ENCODE measurements around the gene BACE2. TPM values are rescaled to one million over a fixed set of nuclear protein-coding genes. Genes with fewer than 3 reads are reported as not detected.

BACE2 gene
- total RNA-seq, 1 donor from 2014 or later: 20.8 TPM

DNA sequence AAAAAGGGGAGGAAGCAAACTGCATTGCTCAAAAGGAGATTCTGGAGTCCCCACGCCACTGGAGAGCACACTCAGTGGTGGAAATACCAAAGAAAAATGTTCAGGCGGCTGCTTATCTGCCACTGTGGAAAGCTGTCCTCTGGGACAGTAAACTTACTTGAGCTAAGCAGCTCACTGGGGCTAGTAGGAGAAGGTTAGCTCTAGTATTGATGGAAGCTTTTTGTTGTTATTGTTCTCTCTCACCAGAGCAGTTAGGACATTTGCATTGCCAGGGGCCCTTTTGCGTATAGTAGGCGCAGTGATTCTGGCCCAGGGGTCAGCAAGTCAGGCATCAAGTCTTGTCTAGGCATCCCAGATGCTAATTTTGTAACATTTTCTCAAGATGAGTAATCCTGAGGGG is 15.6 kb downstream of the BACE2 start:
- Histone ChIP-seq H3K36me3 (no peaks in the 10 kb centered on the region), H3K4me3 (no peak overlapping the region), H3K27ac (no peak overlapping the region), H3K9me3 (no peaks in the 10 kb centered on the region), H3K4me1 (no peaks in the 10 kb centered on the region), H3K27me3 (ENCODE audit: low read depth) (no peaks in the 10 kb centered on the region)
- intact Hi-C loops (cut with DNase I): no loop called here
- DNase-seq (no peak), ATAC-seq (no peak)
- no peak for TF ChIP-seq CTCF (IDR thresholded peaks at IDR 0.05)

GRCh38 chr21:41185802-41186201 is 17.8 kb downstream of the BACE2 start:
- H3K4me1 ChIP-seq: no peaks in the 10 kb centered on the region
- H3K27ac ChIP-seq: no peak overlapping the region
- H3K36me3 ChIP-seq: no peaks in the 10 kb centered on the region
- no peak overlapping the region for H3K4me3 ChIP-seq
- no peak for ATAC-seq
- no peak for TF ChIP-seq CTCF (IDR thresholded peaks at IDR 0.05)
- no peaks in the 10 kb centered on the region for H3K27me3 ChIP-seq (ENCODE audit: low read depth)
- no peak for DNase-seq
- no peaks in the 10 kb centered on the region for H3K9me3 ChIP-seq
- intact Hi-C loops (cut with DNase I): no loop called here

DNA sequence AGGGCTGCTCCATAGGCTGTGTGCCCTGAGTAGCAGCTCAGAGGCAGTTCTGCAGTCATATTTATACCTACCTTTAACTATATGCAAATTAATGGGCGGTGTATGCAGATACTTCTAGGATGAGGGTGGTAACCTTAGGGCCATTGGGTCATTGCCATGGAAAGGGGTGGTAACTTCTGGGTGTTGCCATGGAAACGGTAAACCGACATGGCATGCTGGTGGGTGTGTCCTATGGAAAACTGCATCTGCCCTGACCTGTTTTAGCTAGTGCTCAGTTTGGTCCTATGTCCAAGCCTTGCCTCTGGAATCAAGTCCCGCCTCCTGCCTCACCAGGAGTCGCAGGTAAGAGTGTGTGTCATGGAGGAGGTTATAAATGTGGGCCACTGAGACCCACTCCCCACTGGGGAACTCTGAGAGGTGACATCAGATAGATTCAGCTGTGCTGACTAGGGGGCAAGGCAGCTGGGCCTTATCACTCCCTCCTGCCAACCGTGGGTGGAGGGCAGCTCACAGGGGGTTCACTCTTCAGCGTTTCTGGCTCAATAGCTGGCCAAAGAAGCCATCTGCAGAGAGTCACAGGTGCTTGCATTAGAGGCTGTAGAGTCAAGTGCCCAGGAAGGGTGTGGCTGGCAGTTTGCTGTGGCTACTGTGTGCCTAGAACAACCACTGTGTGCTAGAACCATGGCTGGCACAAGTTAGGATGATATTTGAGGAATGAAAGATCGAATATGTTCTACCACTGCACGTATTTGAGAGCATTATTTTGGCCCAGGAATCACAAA is 19.0 kb downstream of the BACE2 start:
- ATAC-seq (peak; percentile 17 to 23), DNase-seq (no peak)
- no peak overlapping the region for H3K27ac ChIP-seq
- intact Hi-C loops (cut with DNase I): no loop called here
- H3K4me1 ChIP-seq: no peaks in the 10 kb centered on the region
- no peaks in the 10 kb centered on the region for H3K36me3 ChIP-seq
- H3K27me3 ChIP-seq (ENCODE audit: low read depth): no peaks in the 10 kb centered on the region
- no peaks in the 10 kb centered on the region for H3K9me3 ChIP-seq
- no peak overlapping the region for H3K4me3 ChIP-seq
- no peak for TF ChIP-seq CTCF (IDR thresholded peaks at IDR 0.05)

GRCh38 chr21:41187537-41188025 is 19.6 kb downstream of the BACE2 start:
- no peaks in the 10 kb centered on the region for H3K4me1 ChIP-seq
- H3K27ac ChIP-seq: no peak overlapping the region
- intact Hi-C loops (cut with DNase I): no loop called here

DNA sequence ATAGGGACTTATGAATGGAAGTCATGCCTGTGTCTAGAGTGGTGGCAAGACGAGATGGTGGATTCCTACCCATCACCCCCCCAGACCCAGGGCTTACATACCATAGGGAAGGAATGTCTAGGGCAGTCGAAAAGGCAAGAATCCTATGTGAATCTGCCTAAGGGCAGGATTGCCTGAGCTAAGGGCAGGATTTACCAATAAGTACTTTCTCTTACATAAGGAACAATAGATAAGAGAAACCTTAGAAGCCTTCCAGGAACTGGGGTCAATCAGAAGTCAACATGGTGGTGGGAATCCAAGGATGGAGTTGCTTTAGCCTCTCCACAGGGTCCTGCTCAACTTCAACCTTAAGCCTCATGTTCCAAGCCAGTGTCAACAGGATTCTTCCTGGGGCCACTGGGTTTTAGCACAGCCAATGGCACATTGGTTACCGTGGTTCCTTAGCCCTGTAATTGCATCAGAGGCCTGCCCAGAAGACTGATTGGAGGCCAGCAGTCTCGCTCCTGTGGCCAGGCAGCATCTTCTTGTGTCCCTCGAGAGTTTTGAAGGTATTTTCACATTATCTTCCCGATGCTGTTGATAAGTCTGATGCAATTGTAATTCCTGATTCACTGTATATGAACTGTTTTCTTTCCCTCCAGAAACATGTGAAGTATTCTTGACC is 20.7 kb downstream of the BACE2 start:
- ATAC-seq: no peak
- intact Hi-C loops (cut with DNase I): no loop called here
- H3K27me3 ChIP-seq (ENCODE audit: low read depth): no peaks in the 10 kb centered on the region
- no peaks in the 10 kb centered on the region for H3K9me3 ChIP-seq
- no peak overlapping the region for H3K27ac ChIP-seq
- no peak overlapping the region for H3K4me3 ChIP-seq
- no peaks in the 10 kb centered on the region for H3K36me3 ChIP-seq
- H3K4me1 ChIP-seq: no peaks in the 10 kb centered on the region
- no peak for TF ChIP-seq CTCF (IDR thresholded peaks at IDR 0.05)
- no peak for DNase-seq

More at GRCh38 chr21:41187537-41188025, 19.6 kb downstream of the BACE2 start:
- Histone ChIP-seq H3K9me3 (no peaks in the 10 kb centered on the region), H3K36me3 (no peaks in the 10 kb centered on the region), H3K27me3 (ENCODE audit: low read depth) (no peaks in the 10 kb centered on the region), H3K4me3 (no peak overlapping the region)
- TF ChIP-seq CTCF (IDR thresholded peaks at IDR 0.05): no peak
- ATAC-seq (no peak), DNase-seq (no peak)
